Panc1 (cell line): Measurements from ENCODE around the gene FYN. TPM values are rescaled to one million over a fixed set of nuclear protein-coding genes. Genes with fewer than 3 reads are reported as not detected.

ENCODE experiments used
- ATAC-seq: fragments of 200-7000 bp; cut with Tn5 transposase; 2 replicates; pipeline ENCODE4 v1.9.1; 2020; ENCODE audit warnings: mild to moderate bottlenecking, moderate library complexity
- BruUV-seq: library from RNA; stranded (reverse); fragments of 400-500 nt; replicated peaks from 2 replicates; lab custom pipeline; 2021; lab: Mats Ljungman, UMichigan
- CTCF ChIA-PET: fragments of 300-600 bp; sonication (Branson Sonifier 250); formaldehyde crosslinking; loops from one replicate; lab custom pipeline; 2022; ENCODE audit warnings: antibody characterized with exemption; lab: Charles Lee
- POLR2A ChIA-PET: fragments of 300-600 bp; sonication (Branson Sonifier 250); formaldehyde crosslinking; loops from one replicate; lab custom pipeline; 2022; ENCODE audit warnings: antibody characterized with exemption; lab: Charles Lee
- DNase-seq: peaks from one replicate; pipeline ENCODE4 v3.0.0-alpha.2; 2010; ENCODE audit warnings: low read depth, low spot score
- H3K27ac ChIP-seq: 2 replicates; pipeline ENCODE4 v1.5.1; 2011; ENCODE audit warnings: mild to moderate bottlenecking, low read length, inconsistent platforms
- H3K27me3 ChIP-seq: fragments of 200-500 bp; sonication (Bioruptor generic); 2 replicates; pipeline ENCODE4 v1.6.0; 2014; ENCODE audit warnings: low read length, inconsistent platforms; ENCODE audit not compliant: control insufficient read depth, insufficient read depth
- H3K36me3 ChIP-seq: fragments of 200-500 bp; sonication (Bioruptor generic); 2 replicates; pipeline ENCODE4 v1.5.1; 2014; ENCODE audit warnings: inconsistent platforms, mild to moderate bottlenecking, low read length, moderate library complexity; ENCODE audit not compliant: control insufficient read depth, insufficient read depth
- H3K4me1 ChIP-seq: 2 replicates; pipeline ENCODE4 v1.5.1; 2011; ENCODE audit warnings: inconsistent platforms, mild to moderate bottlenecking, low read length, moderate library complexity; ENCODE audit not compliant: control insufficient read depth, insufficient read depth
- H3K4me3 ChIP-seq, 2 experiments: 2 replicates each; pipeline ENCODE4 v1.5.1; 2011 to 2012; ENCODE audit warnings: low read depth in 2 of 2, low read length in 2 of 2, mild to moderate bottlenecking in 2 of 2, inconsistent platforms in 1 of 2, moderate library complexity in 1 of 2
- H3K9me3 ChIP-seq: fragments of 200-500 bp; sonication (Bioruptor generic); 2 replicates; pipeline ENCODE4 v1.5.1; 2014; ENCODE audit warnings: low read depth, mild to moderate bottlenecking, inconsistent platforms, low read length, moderate library complexity; ENCODE audit not compliant: control insufficient read depth, insufficient read depth
- CTCF ChIP-seq: fragments of 450-650 bp; IDR thresholded peaks from 2 replicates; pipeline ENCODE4 v1.5.1; 2017; ENCODE audit warnings: mild to moderate bottlenecking
- POLR2AphosphoS5 ChIP-seq: IDR thresholded peaks from 2 replicates; pipeline ENCODE4 v1.6.1; 2012; ENCODE audit warnings: mild to moderate bottlenecking, low read depth, low read length, moderate library complexity
- REST ChIP-seq, 2 experiments: IDR thresholded peaks; 2 replicates each; pipeline ENCODE4 v1.6.1; 2011 to 2012; ENCODE audit warnings: low read depth in 2 of 2, control low read depth in 1 of 2, low read length in 1 of 2, mild to moderate bottlenecking in 1 of 2, moderate library complexity in 1 of 2; ENCODE audit not compliant: insufficient read depth in 1 of 2
- SIN3A ChIP-seq: IDR thresholded peaks from 2 replicates; pipeline ENCODE4 v1.6.1; 2012; ENCODE audit warnings: low read depth, mild to moderate bottlenecking, low read length, moderate library complexity, borderline replicate concordance; ENCODE audit not compliant: insufficient read depth
- TCF7L2 ChIP-seq: IDR thresholded peaks from 2 replicates; pipeline ENCODE4 v1.6.1; 2011; ENCODE audit warnings: mild to moderate bottlenecking, low read depth, low read length, inconsistent platforms
- in situ Hi-C: cut with HindIII; loops from 2 replicates; pipeline ENCODE4 v1.10.0; 2016; ENCODE audit warnings: low sequenced_read_pairs, low pct_unique_long_range_greater_than_20kb
- intact Hi-C: fragments of 100-400 bp; cut with micrococcal nuclease; formaldehyde crosslinking; loops from one replicate; pipeline ENCODE4 v1.10.0; 2022; ENCODE audit not compliant: unreplicated experiment
- total RNA-seq: library from RNA; stranded (reverse); gene quantifications from one replicate; pipeline ENCODE4 v1.2.1, GENCODE V29; 2021; ENCODE audit not compliant: unreplicated experiment

Gene FYN
- total RNA-seq, 1 experiment from 2014 or later, result 4.2 TPM

GRCh38 chr6:111854683-111855082 is 18.6 kb downstream of the FYN start:
- in situ Hi-C loops, result no loop called here
- no peak for ATAC-seq
- Histone ChIP-seq H3K27ac (no peak overlapping the region), H3K4me1 (no peaks in the 10 kb centered on the region), H3K4me3 (no peak overlapping the region), H3K36me3 (no peaks in the 10 kb centered on the region), H3K27me3 (peaks cover 27% of the 10 kb centered on the region), H3K9me3 (no peaks in the 10 kb centered on the region)
- ChIA-PET CTCF (interaction anchor here (0.5 kb wide), 1 partner anchor 811 kb away, joined by 8 read pairs; no protein-coding TSS in a partner anchor), POLR2A (no interaction called here)
- no TSS peak for BruUV-seq
- no peak for DNase-seq
- TF ChIP-seq POLR2AphosphoS5 (no peak), REST (IDR thresholded peaks at IDR 0.05; ENCODE audit: insufficient read depth in 1 of 2, low read depth in 2 of 2, low read length in 1 of 2) (no peak), TCF7L2 (no peak), SIN3A (no peak), CTCF (no peak)
- intact Hi-C loops, result no loop called here

GRCh38 chr6:111852725-111853124 is 20.5 kb downstream of the FYN start:
- H3K4me1 ChIP-seq, result no peaks in the 10 kb centered on the region
- ATAC-seq, result no peak
- H3K36me3 ChIP-seq, result no peaks in the 10 kb centered on the region
- POLR2A ChIA-PET, result no interaction called here
- H3K9me3 ChIP-seq, result no peaks in the 10 kb centered on the region
- H3K27ac ChIP-seq, result no peak overlapping the region
- H3K4me3 ChIP-seq, result no peak overlapping the region
- intact Hi-C loops (no loop called here), in situ Hi-C loops (no loop called here)
- DNase-seq, result no peak
- CTCF ChIA-PET, result no interaction called here
- peaks cover 29% of the 10 kb centered on the region for H3K27me3 ChIP-seq
- no peak for TF ChIP-seq TCF7L2
- no TSS peak for BruUV-seq

- Histone ChIP-seq H3K9me3 (no peaks in the 10 kb centered on the region), H3K4me3 (no peak overlapping the region), H3K36me3 (no peaks in the 10 kb centered on the region), H3K27ac (no peak overlapping the region), H3K27me3 (peaks cover 15% of the 10 kb centered on the region), H3K4me1 (no peaks in the 10 kb centered on the region)
- in situ Hi-C loops (no loop called here), intact Hi-C loops (no loop called here)
- no peak for DNase-seq
- ChIA-PET CTCF (interaction anchor here (0.6 to 0.9 kb wide), 2 partner anchors 53 to 193 kb away, joined by 3 to 5 read pairs; no protein-coding TSS in a partner anchor), POLR2A (interaction anchor here (0.6 kb wide), 1 partner anchor 8 kb away, joined by 7 read pairs; no protein-coding TSS in a partner anchor)
- ATAC-seq, result peak; percentile 35; the same call in 1 of the 2 replicates
- no TSS peak for BruUV-seq
- TF ChIP-seq SIN3A, result no peak
- no peak for TF ChIP-seq POLR2AphosphoS5
- TF ChIP-seq CTCF, result no peak
- TF ChIP-seq REST (IDR thresholded peaks at IDR 0.05; ENCODE audit: insufficient read depth in 1 of 2, low read depth in 2 of 2, low read length in 1 of 2), result no peak
- TF ChIP-seq TCF7L2, result no peak
Measured at GRCh38 chr6:111850295-111850937, 22.8 kb downstream of the FYN start.
